Caco-2 (cell line): ENCODE results near the gene SAMD10. TPM values are rescaled to one million over a fixed set of nuclear protein-coding genes. Genes with fewer than 3 reads are reported as not detected.
A peak's percentile ranks its signal among the peaks of the same experiment; 100 is the strongest.

Source experiments
- BruUV-seq: library from RNA; stranded (reverse); fragments of 400-500 nt; replicated peaks from 2 replicates; lab custom pipeline; 2021; lab: Mats Ljungman, UMichigan
- CTCF ChIA-PET: fragments of 300-600 bp; sonication (Branson Sonifier 250); formaldehyde crosslinking; loops from one replicate; lab custom pipeline; 2022; ENCODE audit warnings: antibody characterized with exemption; lab: Charles Lee
- POLR2A ChIA-PET: fragments of 300-600 bp; sonication (Branson Sonifier 250); formaldehyde crosslinking; loops from one replicate; lab custom pipeline; 2022; ENCODE audit warnings: antibody characterized with exemption; lab: Charles Lee
- DNase-seq, 2 experiments: peaks; one replicate each; pipeline versions ENCODE4 v3.0.0 to v3.0.0-alpha.2; 2020 to 2022
- H3K27me3 ChIP-seq: replicated peaks from 2 replicates; pipeline ENCODE4 v1.6.0; 2011; ENCODE audit warnings: low read length; ENCODE audit not compliant: control insufficient read depth, insufficient read depth
- H3K36me3 ChIP-seq: 2 replicates; pipeline ENCODE4 v1.5.1; 2011; ENCODE audit warnings: low read length; ENCODE audit not compliant: control insufficient read depth, insufficient read depth
- H3K4me1 ChIP-seq: fragments of 250-450 bp; sonication (Bioruptor Pico); 2 replicates; pipeline ENCODE4 v1.5.1; 2020; ENCODE audit warnings: mild to moderate bottlenecking
- H3K4me3 ChIP-seq: 2 replicates; pipeline ENCODE4 v1.5.1; 2011; ENCODE audit warnings: low read depth, mild to moderate bottlenecking, control low read depth, low read length
- H3K9me3 ChIP-seq: fragments of 250-450 bp; sonication (Bioruptor Pico); 2 replicates; pipeline ENCODE4 v1.5.1; 2020; ENCODE audit warnings: mild to moderate bottlenecking, moderate library complexity
- H3K27ac Mint-ChIP-seq: one replicate; pipeline ENCODE4 v1.8.0; 2022; ENCODE audit warnings: mixed read lengths; ENCODE audit not compliant: unreplicated experiment
- H3K27me3 Mint-ChIP-seq: one replicate; pipeline ENCODE4 v1.8.0; 2022; ENCODE audit warnings: mixed read lengths; ENCODE audit not compliant: insufficient read depth, unreplicated experiment
- H3K36me3 Mint-ChIP-seq: one replicate; pipeline ENCODE4 v1.8.0; 2022; ENCODE audit warnings: mild to moderate bottlenecking, mixed read lengths; ENCODE audit not compliant: insufficient read depth, unreplicated experiment
- H3K4me1 Mint-ChIP-seq: one replicate; pipeline ENCODE4 v1.8.0; 2022; ENCODE audit warnings: low read depth, mixed read lengths; ENCODE audit not compliant: unreplicated experiment
- H3K4me3 Mint-ChIP-seq: one replicate; pipeline ENCODE4 v1.8.0; 2022; ENCODE audit warnings: mild to moderate bottlenecking, moderate library complexity, mixed read lengths; ENCODE audit not compliant: unreplicated experiment
- H3K9me3 Mint-ChIP-seq: one replicate; pipeline ENCODE4 v1.8.0; 2022; ENCODE audit warnings: mixed read lengths; ENCODE audit not compliant: unreplicated experiment
- intact Hi-C: fragments of 100-400 bp; cut with micrococcal nuclease; formaldehyde crosslinking; loops from one replicate; pipeline ENCODE4 v1.10.0; 2022; ENCODE audit not compliant: unreplicated experiment
- total RNA-seq: library from RNA; stranded (reverse); gene quantifications from 2 replicates; pipeline ENCODE4 v1.2.3, GENCODE V29; 2022
- TF ChIP-seq, protein P1 (sequence below), 2 experiments: fragments of 200-600 bp in 1 of 2; IDR thresholded peaks; 1 replicate in 1 of 2; 2 replicates in 1 of 2; pipeline versions ENCODE4 v1.5.1 to v1.8.0; 2011 to 2022; ENCODE audit warnings: antibody characterized with exemption in 1 of 2, control low read depth in 1 of 2, inconsistent platforms in 1 of 2, low read depth in 1 of 2, low read length in 1 of 2, mild to moderate bottlenecking in 1 of 2, moderate library complexity in 1 of 2; ENCODE audit not compliant: insufficient read depth in 1 of 2, severe bottlenecking in 1 of 2, unreplicated experiment in 1 of 2

Gene SAMD10
- total RNA-seq, 1 experiment from 2014 or later = 13.6 TPM

DNA sequence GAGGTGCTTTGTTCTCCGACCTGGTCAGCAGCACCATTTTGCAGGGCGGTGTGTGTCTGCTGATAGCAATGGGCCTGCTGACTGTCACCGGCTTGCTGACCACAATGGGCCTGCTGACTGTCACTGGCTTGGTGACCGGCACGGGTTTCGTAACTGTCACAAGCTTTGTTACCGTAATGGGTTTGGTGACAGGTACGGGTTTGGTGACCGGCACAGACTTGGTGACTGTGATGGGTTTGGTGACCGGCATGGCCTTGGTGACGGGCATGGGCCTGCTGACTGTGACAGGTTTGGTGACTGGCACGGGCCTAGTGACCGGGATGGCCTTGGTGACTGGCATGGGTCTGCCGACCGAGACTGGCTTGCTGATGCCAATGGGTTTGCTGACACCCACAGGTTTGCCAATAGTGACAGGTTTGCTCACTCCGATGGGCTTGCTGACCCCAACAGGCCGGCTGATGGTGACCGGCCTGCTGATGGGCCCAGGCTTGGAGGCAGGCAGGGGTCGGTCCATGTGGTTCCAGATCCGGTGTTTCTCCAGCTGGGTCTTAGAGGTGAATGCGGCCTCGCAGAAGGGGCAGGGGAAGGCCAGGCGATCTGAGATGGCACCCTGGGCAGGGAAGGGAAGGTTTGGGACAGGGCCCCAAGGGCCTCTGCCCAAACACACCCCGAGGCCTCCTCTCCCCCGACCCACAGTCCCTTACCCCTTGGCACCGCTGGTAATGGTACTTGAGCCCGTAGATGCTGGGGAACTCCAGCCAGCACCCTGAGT is 13.1 kb downstream of the SAMD10 start:
- Histone ChIP-seq H3K36me3 (peaks cover 27% of the 10 kb centered on the region), H3K4me3 (no peak overlapping the region), H3K9me3 (peaks cover 23% of the 10 kb centered on the region), H3K4me1 (peaks cover 16% of the 10 kb centered on the region), H3K27me3 (no peaks in the 10 kb centered on the region)
- peak in 1 of 2 experiments; percentile 53 for DNase-seq
- Mint-ChIP-seq H3K4me1 (peaks cover 9% of the 10 kb centered on the region), H3K27me3 (peaks cover 3% of the 10 kb centered on the region), H3K27ac (peak overlapping the region; percentile 15), H3K36me3 (peaks cover 49% of the 10 kb centered on the region), H3K9me3 (peaks cover 10% of the 10 kb centered on the region), H3K4me3 (no peak overlapping the region)
- CTCF ChIA-PET = no interaction called here
- TF ChIP-seq, protein P1, sequence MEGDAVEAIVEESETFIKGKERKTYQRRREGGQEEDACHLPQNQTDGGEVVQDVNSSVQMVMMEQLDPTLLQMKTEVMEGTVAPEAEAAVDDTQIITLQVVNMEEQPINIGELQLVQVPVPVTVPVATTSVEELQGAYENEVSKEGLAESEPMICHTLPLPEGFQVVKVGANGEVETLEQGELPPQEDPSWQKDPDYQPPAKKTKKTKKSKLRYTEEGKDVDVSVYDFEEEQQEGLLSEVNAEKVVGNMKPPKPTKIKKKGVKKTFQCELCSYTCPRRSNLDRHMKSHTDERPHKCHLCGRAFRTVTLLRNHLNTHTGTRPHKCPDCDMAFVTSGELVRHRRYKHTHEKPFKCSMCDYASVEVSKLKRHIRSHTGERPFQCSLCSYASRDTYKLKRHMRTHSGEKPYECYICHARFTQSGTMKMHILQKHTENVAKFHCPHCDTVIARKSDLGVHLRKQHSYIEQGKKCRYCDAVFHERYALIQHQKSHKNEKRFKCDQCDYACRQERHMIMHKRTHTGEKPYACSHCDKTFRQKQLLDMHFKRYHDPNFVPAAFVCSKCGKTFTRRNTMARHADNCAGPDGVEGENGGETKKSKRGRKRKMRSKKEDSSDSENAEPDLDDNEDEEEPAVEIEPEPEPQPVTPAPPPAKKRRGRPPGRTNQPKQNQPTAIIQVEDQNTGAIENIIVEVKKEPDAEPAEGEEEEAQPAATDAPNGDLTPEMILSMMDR (IDR thresholded peaks at IDR 0.05; ENCODE audit: insufficient read depth in 1 of 2, low read depth in 1 of 2, low read length in 1 of 2, severe bottlenecking in 1 of 2, unreplicated experiment in 1 of 2) = no peak
- POLR2A ChIA-PET = interaction anchor here (1.0 kb wide), 1 partner anchor 10 kb away, joined by 3 read pairs; the partner anchor contains the start of gene UCKL1
- no TSS peak for BruUV-seq
- intact Hi-C loops = no loop called here

DNA sequence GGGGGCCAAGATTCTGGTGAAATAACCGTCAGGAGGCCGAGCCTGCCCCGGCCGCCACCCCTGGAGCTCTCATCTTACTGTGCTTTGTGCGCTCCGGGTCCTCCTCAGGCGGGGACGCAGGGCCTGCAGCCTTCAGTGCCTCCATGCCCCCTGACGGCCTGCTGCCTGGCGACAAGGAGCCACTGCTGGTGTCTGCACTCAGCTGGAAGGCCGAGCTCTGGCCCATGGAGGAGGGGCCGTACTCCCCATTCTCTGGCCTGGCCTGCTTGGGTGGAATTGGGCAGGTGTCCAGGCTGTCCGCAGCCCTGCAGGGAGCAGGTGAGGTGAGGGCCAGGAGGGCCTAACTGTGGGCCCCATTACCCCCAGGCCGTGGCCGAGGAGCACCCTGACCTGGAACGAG is 15.0 kb downstream of the SAMD10 start:
- Mint-ChIP-seq H3K36me3 (peaks cover 52% of the 10 kb centered on the region), H3K4me1 (no peaks in the 10 kb centered on the region), H3K27ac (no peak overlapping the region), H3K27me3 (no peaks in the 10 kb centered on the region), H3K4me3 (no peak overlapping the region), H3K9me3 (peaks cover 10% of the 10 kb centered on the region)
- BruUV-seq = no TSS peak
- DNase-seq = peak in 1 of 2 experiments; percentile 45
- intact Hi-C loops = no loop called here
- Histone ChIP-seq H3K36me3 (peaks cover 27% of the 10 kb centered on the region), H3K4me1 (peaks cover 12% of the 10 kb centered on the region), H3K9me3 (peaks cover 23% of the 10 kb centered on the region), H3K27me3 (no peaks in the 10 kb centered on the region), H3K4me3 (no peak overlapping the region)
- TF ChIP-seq, protein P1 (IDR thresholded peaks at IDR 0.05; ENCODE audit: insufficient read depth in 1 of 2, low read depth in 1 of 2, low read length in 1 of 2, severe bottlenecking in 1 of 2, unreplicated experiment in 1 of 2) = no peak
- ChIA-PET POLR2A (no interaction called here), CTCF (interaction anchor here (0.5 to 1.0 kb wide), 2 partner anchors 16 to 156 kb away, joined by 3 read pairs; no protein-coding TSS in a partner anchor)

GRCh38 chr20:63963784-63964301 is 15.6 kb downstream of the SAMD10 start:
- BruUV-seq = no TSS peak
- peaks cover 56% of the 10 kb centered on the region for H3K36me3 Mint-ChIP-seq
- peaks cover 23% of the 10 kb centered on the region for H3K9me3 ChIP-seq
- no peak overlapping the region for H3K27ac Mint-ChIP-seq
- H3K4me3 Mint-ChIP-seq = no peak overlapping the region
- H3K4me1 Mint-ChIP-seq = peaks cover 5% of the 10 kb centered on the region
- intact Hi-C loops = no loop called here
- peak in 1 of 2 experiments; percentile 40 for DNase-seq
- H3K4me3 ChIP-seq = no peak overlapping the region
- ChIA-PET CTCF (interaction anchor here (0.5 to 1.0 kb wide), 2 partner anchors 16 to 156 kb away, joined by 3 read pairs; no protein-coding TSS in a partner anchor), POLR2A (no interaction called here)
- peaks cover 9% of the 10 kb centered on the region for H3K4me1 ChIP-seq
- no peaks in the 10 kb centered on the region for H3K27me3 Mint-ChIP-seq
- peaks cover 27% of the 10 kb centered on the region for H3K36me3 ChIP-seq
- TF ChIP-seq, protein P1 (IDR thresholded peaks at IDR 0.05; ENCODE audit: insufficient read depth in 1 of 2, low read depth in 1 of 2, low read length in 1 of 2, severe bottlenecking in 1 of 2, unreplicated experiment in 1 of 2) = no peak
- no peaks in the 10 kb centered on the region for H3K27me3 ChIP-seq
- peaks cover 10% of the 10 kb centered on the region for H3K9me3 Mint-ChIP-seq
